Mesendoderm (in vitro differentiated cells): Measurements from ENCODE around the gene GCNT1.

ENCODE experiments used
- DNase-seq: peaks from one replicate; pipeline ENCODE4 v3.0.0; 2013
- H2AK5ac ChIP-seq: 2 replicates; pipeline ENCODE4 v1.6.1; 2013; ENCODE audit warnings: low read length, inconsistent platforms
- H2BK120ac ChIP-seq: 2 replicates; pipeline ENCODE4 v1.6.1; 2013; ENCODE audit warnings: low read depth, mild to moderate bottlenecking, low read length, moderate library complexity, mixed read lengths
- H2BK15ac ChIP-seq: replicated peaks from 2 replicates; pipeline ENCODE4 v1.6.1; 2013; ENCODE audit warnings: low read depth, mild to moderate bottlenecking, moderate library complexity
- H2BK5ac ChIP-seq: 2 replicates; pipeline ENCODE4 v1.6.1; 2013; ENCODE audit warnings: low read length, inconsistent platforms
- H3K18ac ChIP-seq: 2 replicates; pipeline ENCODE4 v1.6.1; 2013; ENCODE audit warnings: mild to moderate bottlenecking, low read length, mixed read lengths
- H3K23ac ChIP-seq: one replicate; pipeline ENCODE4 v1.6.1; 2013; ENCODE audit warnings: low read length
- H3K27ac ChIP-seq: 2 replicates; pipeline ENCODE4 v1.5.1; 2013; ENCODE audit warnings: low read depth, mild to moderate bottlenecking, inconsistent platforms, low read length, moderate library complexity
- H3K27me3 ChIP-seq: 2 replicates; pipeline ENCODE4 v1.6.1; 2013; ENCODE audit warnings: low read length, control low read depth, mild to moderate bottlenecking, inconsistent platforms; ENCODE audit not compliant: insufficient read depth, poor library complexity
- H3K36me3 ChIP-seq: 2 replicates; pipeline ENCODE4 v1.6.1; 2013; ENCODE audit warnings: low read length, inconsistent platforms; ENCODE audit not compliant: control insufficient read depth, insufficient read depth
- H3K4ac ChIP-seq: one replicate; pipeline ENCODE4 v1.6.1; 2013; ENCODE audit warnings: low read depth, mild to moderate bottlenecking, low read length, moderate library complexity
- H3K4me1 ChIP-seq: 2 replicates; pipeline ENCODE4 v1.6.1; 2013; ENCODE audit warnings: low read depth, low read length, inconsistent platforms; ENCODE audit not compliant: control insufficient read depth
- H3K4me2 ChIP-seq: 2 replicates; pipeline ENCODE4 v1.6.1; 2013; ENCODE audit warnings: low read length
- H3K4me3 ChIP-seq: 2 replicates; pipeline ENCODE4 v1.5.1; 2013; ENCODE audit warnings: mild to moderate bottlenecking, low read length
- H3K56ac ChIP-seq: one replicate; pipeline ENCODE4 v1.6.1; 2013; ENCODE audit warnings: low read length
- H3K79me1 ChIP-seq: 2 replicates; pipeline ENCODE4 v1.6.1; 2013; ENCODE audit warnings: low read length, inconsistent platforms
- H3K79me2 ChIP-seq: 2 replicates; pipeline ENCODE4 v1.6.1; 2013; ENCODE audit warnings: mild to moderate bottlenecking, low read length; ENCODE audit not compliant: control insufficient read depth, insufficient read depth
- H3K9ac ChIP-seq: 2 replicates; pipeline ENCODE4 v1.6.1; 2013; ENCODE audit warnings: low read length, inconsistent platforms
- H4K5ac ChIP-seq: one replicate; pipeline ENCODE4 v1.6.1; 2013; ENCODE audit warnings: low read length
- H4K8ac ChIP-seq: one replicate; pipeline ENCODE4 v1.6.1; 2013; ENCODE audit warnings: low read depth, mild to moderate bottlenecking, control low read depth, low read length, moderate library complexity
- WGBS: extraction: QIAGEN DNeasy Blood & Tissue Kit; methylation state at CpG from one replicate; pipeline ENCODE4 v1.1.7; 2013; ENCODE audit warnings: low lambda C conversion rate, missing lambda C conversion rate; ENCODE audit not compliant: insufficient coverage; ENCODE audit errors: extremely low coverage; 5-methylcytosine and 5-hydroxymethylcytosine counted together

GCNT1 gene

GRCh38 chr9:76438841-76439588 is 20.0 kb upstream of the GCNT1 start:
- no peak overlapping the region for H2BK15ac ChIP-seq
- H3K4me3 ChIP-seq, result no peak overlapping the region
- no peak overlapping the region for H2BK120ac ChIP-seq
- no peaks in the 10 kb centered on the region for H3K36me3 ChIP-seq
- H3K56ac ChIP-seq, result no peak overlapping the region
- H3K27ac ChIP-seq, result no peak overlapping the region
- no peak overlapping the region for H4K8ac ChIP-seq
- no peaks in the 10 kb centered on the region for H3K79me1 ChIP-seq
- no peaks in the 10 kb centered on the region for H3K27me3 ChIP-seq
- H2AK5ac ChIP-seq, result no peak overlapping the region
- no peak overlapping the region for H3K18ac ChIP-seq
- no peak overlapping the region for H3K23ac ChIP-seq
- WGBS, result no CpG with 5 or more reads among the region's 6 CpGs
- DNase-seq, result no peak
- no peak overlapping the region for H3K4ac ChIP-seq
- no peak overlapping the region for H2BK5ac ChIP-seq
- no peak overlapping the region for H3K4me2 ChIP-seq
- no peak overlapping the region for H3K9ac ChIP-seq
- H4K5ac ChIP-seq, result no peak overlapping the region
- H3K4me1 ChIP-seq, result no peaks in the 10 kb centered on the region
- no peaks in the 10 kb centered on the region for H3K79me2 ChIP-seq

DNA sequence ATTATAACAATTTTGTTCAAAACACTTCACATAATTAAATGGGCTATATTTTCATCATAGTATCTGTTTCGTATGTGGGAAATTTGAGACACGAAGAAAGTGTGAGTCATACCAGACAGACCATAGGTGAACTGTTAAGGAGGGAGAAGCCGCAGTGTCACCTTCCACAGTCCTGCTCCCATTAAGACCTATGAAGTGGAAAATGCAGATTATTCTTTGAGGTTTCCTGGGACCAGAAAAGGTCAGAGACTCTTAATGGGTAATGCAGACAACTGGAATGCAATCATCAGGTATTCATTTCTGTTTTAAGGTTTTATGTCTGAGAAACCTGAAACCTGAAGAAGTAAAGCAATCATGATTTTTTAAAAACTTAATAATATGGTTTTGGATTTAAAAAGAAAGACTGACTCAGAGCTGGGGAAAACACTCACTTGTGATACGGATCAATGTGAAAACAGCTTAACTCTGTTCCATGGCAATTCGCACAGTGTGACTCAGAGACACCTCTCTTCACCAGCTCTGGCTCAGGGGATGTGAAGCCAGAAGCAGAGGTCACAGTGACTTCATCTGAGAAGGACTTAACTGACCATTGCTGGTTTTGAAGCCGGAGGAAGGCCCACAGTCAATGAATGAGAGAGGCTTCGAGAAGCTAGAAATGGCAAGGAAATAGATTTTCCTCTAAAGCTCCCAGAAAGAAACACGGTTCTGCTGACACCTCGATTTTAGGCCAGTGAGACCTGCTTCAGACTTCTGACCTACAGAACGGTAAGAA is 17.2 kb upstream of the GCNT1 start:
- no peak overlapping the region for H3K27ac ChIP-seq
- WGBS, result no CpG with 5 or more reads among the region's 10 CpGs
- no peak overlapping the region for H2AK5ac ChIP-seq
- H2BK5ac ChIP-seq, result no peak overlapping the region
- no peak overlapping the region for H2BK120ac ChIP-seq
- no peak overlapping the region for H3K4me3 ChIP-seq
- H3K4me1 ChIP-seq, result no peaks in the 10 kb centered on the region
- no peak overlapping the region for H3K9ac ChIP-seq
- no peak overlapping the region for H3K23ac ChIP-seq
- H3K4ac ChIP-seq, result no peak overlapping the region
- H3K18ac ChIP-seq, result no peak overlapping the region
- no peaks in the 10 kb centered on the region for H3K36me3 ChIP-seq
- H3K56ac ChIP-seq, result no peak overlapping the region
- H3K27me3 ChIP-seq, result no peaks in the 10 kb centered on the region
- peak; percentile 49 for DNase-seq
- no peaks in the 10 kb centered on the region for H3K79me1 ChIP-seq
- H2BK15ac ChIP-seq, result no peak overlapping the region
- no peak overlapping the region for H4K5ac ChIP-seq
- H4K8ac ChIP-seq, result no peak overlapping the region
- H3K79me2 ChIP-seq, result no peaks in the 10 kb centered on the region
- no peak overlapping the region for H3K4me2 ChIP-seq

DNA sequence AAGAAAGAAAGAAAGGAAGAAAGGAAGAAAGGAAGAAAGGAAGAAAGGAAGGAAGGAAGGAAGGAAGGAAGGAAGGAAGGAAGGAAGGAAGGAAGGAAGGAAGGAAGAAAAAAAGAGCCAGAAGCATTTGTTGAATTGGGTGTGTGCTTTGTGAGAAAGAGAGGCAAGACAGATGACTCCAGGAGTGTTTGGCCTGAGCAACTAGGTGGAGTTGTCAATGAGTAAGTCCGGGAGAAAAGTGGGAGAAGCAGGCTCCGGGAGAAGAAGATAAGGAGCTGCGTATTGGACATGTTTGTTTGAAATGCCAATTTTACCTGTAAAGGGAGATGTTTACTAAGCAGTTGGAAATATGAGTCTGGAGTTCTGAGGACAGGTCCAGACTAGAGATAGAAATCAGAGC is 15.1 kb upstream of the GCNT1 start:
- no peak overlapping the region for H2BK5ac ChIP-seq
- no peak overlapping the region for H3K27ac ChIP-seq
- no peak overlapping the region for H2BK15ac ChIP-seq
- no peaks in the 10 kb centered on the region for H3K79me2 ChIP-seq
- H3K9ac ChIP-seq, result no peak overlapping the region
- H3K23ac ChIP-seq, result no peak overlapping the region
- H3K27me3 ChIP-seq, result no peaks in the 10 kb centered on the region
- no peaks in the 10 kb centered on the region for H3K4me1 ChIP-seq
- no peak overlapping the region for H4K5ac ChIP-seq
- no peak overlapping the region for H2BK120ac ChIP-seq
- DNase-seq, result no peak
- no peak overlapping the region for H3K18ac ChIP-seq
- H3K4ac ChIP-seq, result no peak overlapping the region
- no CpG with 5 or more reads among the region's 3 CpGs for WGBS
- no peak overlapping the region for H3K4me3 ChIP-seq
- H2AK5ac ChIP-seq, result no peak overlapping the region
- no peak overlapping the region for H3K56ac ChIP-seq
- no peak overlapping the region for H4K8ac ChIP-seq
- H3K79me1 ChIP-seq, result no peaks in the 10 kb centered on the region
- no peaks in the 10 kb centered on the region for H3K36me3 ChIP-seq
- no peak overlapping the region for H3K4me2 ChIP-seq

GRCh38 chr9:76444322-76444929 is 14.6 kb upstream of the GCNT1 start:
- Histone ChIP-seq H3K18ac (no peak overlapping the region), H2BK15ac (no peak overlapping the region), H2BK120ac (no peak overlapping the region), H4K8ac (no peak overlapping the region), H3K79me2 (no peaks in the 10 kb centered on the region), H3K4me3 (no peak overlapping the region), H3K79me1 (no peaks in the 10 kb centered on the region), H3K23ac (no peak overlapping the region), H3K36me3 (no peaks in the 10 kb centered on the region), H3K4ac (no peak overlapping the region), H4K5ac (no peak overlapping the region), H3K27ac (no peak overlapping the region), H3K4me1 (no peaks in the 10 kb centered on the region), H2AK5ac (no peak overlapping the region), H3K27me3 (no peaks in the 10 kb centered on the region), H3K56ac (no peak overlapping the region), H3K4me2 (no peak overlapping the region), H3K9ac (no peak overlapping the region), H2BK5ac (no peak overlapping the region)
- WGBS, result no CpG with 5 or more reads among the region's 5 CpGs
- no peak for DNase-seq

DNA sequence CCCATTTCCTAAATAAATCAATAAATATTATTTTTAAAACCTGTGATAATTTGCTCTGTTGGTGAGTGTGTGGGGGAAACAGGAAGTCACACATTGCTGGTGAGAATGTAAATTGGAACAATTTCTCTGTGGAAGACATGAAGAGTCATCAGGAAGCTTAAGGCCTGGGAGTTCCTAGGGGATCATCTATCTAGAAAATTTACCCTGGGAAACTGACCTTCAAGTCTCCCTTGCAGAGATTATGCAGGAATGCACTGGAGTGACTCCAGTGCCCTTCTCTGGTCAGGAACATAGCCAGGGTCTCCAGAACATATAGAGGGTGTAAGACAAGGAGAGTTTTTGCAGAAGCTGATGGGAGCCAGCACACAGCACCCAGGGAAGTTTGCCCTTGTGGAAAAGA is 13.0 kb upstream of the GCNT1 start:
- DNase-seq, result no peak
- H3K4ac ChIP-seq, result no peak overlapping the region

More for the DNA sequence above, 13.0 kb upstream of the GCNT1 start:
- Histone ChIP-seq H3K4me3 (no peak overlapping the region), H3K18ac (no peak overlapping the region), H3K23ac (no peak overlapping the region), H3K56ac (no peak overlapping the region), H3K9ac (no peak overlapping the region), H3K27ac (no peak overlapping the region), H3K27me3 (no peaks in the 10 kb centered on the region), H3K4me2 (no peak overlapping the region), H3K36me3 (no peaks in the 10 kb centered on the region), H2BK15ac (no peak overlapping the region), H4K5ac (no peak overlapping the region), H3K79me1 (no peaks in the 10 kb centered on the region), H2BK120ac (no peak overlapping the region), H4K8ac (no peak overlapping the region), H3K4me1 (no peaks in the 10 kb centered on the region), H3K79me2 (no peaks in the 10 kb centered on the region), H2AK5ac (no peak overlapping the region), H2BK5ac (no peak overlapping the region)
